NCI-H146 (cell line): ENCODE data around the gene ETFB.

Experiments
- DNase-seq: peaks from one replicate; lab custom pipeline; 2025; lab: John Stamatoyannopoulos, UW

ETFB gene

GRCh38 chr19:51351266-51351990 lies 14.8 kb downstream of the ETFB start:
- DNase-seq, result no peak

GRCh38 chr19:51347209-51347928 lies 18.8 kb downstream of the ETFB start:
- DNase-seq, result no peak

GRCh38 chr19:51346742-51347141 lies 19.4 kb downstream of the ETFB start:
- no peak for DNase-seq

- DNase-seq, result no peak
These were observed 21.0 kb downstream of the ETFB start for GRCh38 chr19:51345076-51345620.

- DNase-seq, result no peak
These were observed 23.3 kb downstream of the ETFB start for GRCh38 chr19:51342631-51343569.

GRCh38 chr19:51341976-51342580 lies 24.1 kb downstream of the ETFB start, which contains the start of gene VSIG10L:
TSS of gene VSIG10L (minus strand) at chr19:51342139. CDS start at chr19:51342124, 15 bp downstream.
- DNase-seq, result no peak

- DNase-seq, result no peak
These were observed 25.1 kb downstream of the ETFB start for GRCh38 chr19:51341066-51341465.

- no peak for DNase-seq
These were observed 26.2 kb downstream of the ETFB start for GRCh38 chr19:51339687-51340656.

- no peak for DNase-seq
These were observed 26.9 kb downstream of the ETFB start for GRCh38 chr19:51339313-51339686.

GRCh38 chr19:51338563-51339312 lies 27.4 kb downstream of the ETFB start:
- peak; percentile 38 for DNase-seq

GRCh38 chr19:51337861-51338562 lies 28.2 kb downstream of the ETFB start:
- DNase-seq, result no peak

- no peak for DNase-seq
These were observed 28.9 kb downstream of the ETFB start for GRCh38 chr19:51337141-51337860.

- no peak for DNase-seq
These were observed 32.2 kb downstream of the ETFB start for GRCh38 chr19:51333836-51334460.

- no peak for DNase-seq
These were observed 34.5 kb downstream of the ETFB start for GRCh38 chr19:51331716-51332115.

- DNase-seq, result no peak
These were observed 35.0 kb downstream of the ETFB start for GRCh38 chr19:51331193-51331592.

GRCh38 chr19:51330366-51330765 lies 35.8 kb downstream of the ETFB start:
- DNase-seq, result no peak

GRCh38 chr19:51329411-51329810 lies 36.8 kb downstream of the ETFB start:
- DNase-seq, result no peak
